Activated CD4-positive, alpha-beta T cell treated with anti-CD3 and anti-CD28 coated beads for 24 hours (primary cell): ENCODE data around the gene PLXDC1.
"Not testable (repeated sequence)": the region's sequence is repeated elsewhere in the genome, so short reads cannot be mapped to it uniquely, and the experiment has no call there.

Experiments
- DNase-seq, 2 donors: peaks; one replicate each; pipeline ENCODE4 v3.0.0-alpha.2; 2020; ENCODE audit warnings: low read depth in 2 of 2

The PLXDC1 gene

GRCh38 chr17:39063681-39064069 lies 87.8 kb downstream of the PLXDC1 start:
- DNase-seq: no peak

GRCh38 chr17:39062846-39063680 lies 88.4 kb downstream of the PLXDC1 start:
- no peak for DNase-seq

- DNase-seq: no peak
Observed at GRCh38 chr17:39058524-39058923, 92.9 kb downstream of the PLXDC1 start.

- DNase-seq: no peak
Observed at GRCh38 chr17:39057701-39058206, 93.7 kb downstream of the PLXDC1 start.

GRCh38 chr17:39054111-39054645 lies 97.3 kb downstream of the PLXDC1 start:
- no peak for DNase-seq

GRCh38 chr17:39052423-39052822 lies 99.0 kb downstream of the PLXDC1 start:
- DNase-seq: not testable (repeated sequence)

- no peak for DNase-seq
Observed at GRCh38 chr17:39051001-39051585, 100.3 kb downstream of the PLXDC1 start.

GRCh38 chr17:39045948-39046679 lies 105.3 kb downstream of the PLXDC1 start:
- DNase-seq: no peak

- no peak for DNase-seq
Observed at GRCh38 chr17:39036009-39036408, 115.4 kb downstream of the PLXDC1 start.

GRCh38 chr17:39035578-39035977 lies 115.9 kb downstream of the PLXDC1 start:
- not testable (repeated sequence) for DNase-seq

GRCh38 chr17:39028690-39029089 lies 122.7 kb downstream of the PLXDC1 start:
- DNase-seq: no peak

- no peak for DNase-seq
Observed at GRCh38 chr17:39027455-39028035, 123.9 kb downstream of the PLXDC1 start.

- no peak for DNase-seq
Observed at GRCh38 chr17:39026980-39027451, 124.4 kb downstream of the PLXDC1 start.

- DNase-seq: not testable (repeated sequence)
Observed at GRCh38 chr17:39026346-39026745, 125.1 kb downstream of the PLXDC1 start.

- DNase-seq: no peak
Observed at GRCh38 chr17:39022924-39023323, 128.5 kb downstream of the PLXDC1 start.

GRCh38 chr17:39020037-39020436 lies 131.4 kb downstream of the PLXDC1 start:
- not testable (repeated sequence) for DNase-seq

- DNase-seq: peak; percentile 17 to 23
Observed at GRCh38 chr17:39018267-39019134, 132.9 kb downstream of the PLXDC1 start.

GRCh38 chr17:39016193-39017153 lies 135.0 kb downstream of the PLXDC1 start:
- DNase-seq: no peak

- DNase-seq: no peak
Observed at GRCh38 chr17:39015546-39015935, 135.9 kb downstream of the PLXDC1 start.
